ENCODE measurements around the gene DCLK1. TPM values are rescaled to one million over a fixed set of nuclear protein-coding genes. Genes with fewer than 3 reads are reported as not detected.

The DCLK1 gene
- total RNA-seq, result not detected in 2 replicates

GRCh38 chr13:36131222-36131930 lies at the start of gene DCLK1:
DCLK1 (minus strand) TSS chr13:36131382.
- intact Hi-C loops (cut with micrococcal nuclease), result no loop called here

DNA sequence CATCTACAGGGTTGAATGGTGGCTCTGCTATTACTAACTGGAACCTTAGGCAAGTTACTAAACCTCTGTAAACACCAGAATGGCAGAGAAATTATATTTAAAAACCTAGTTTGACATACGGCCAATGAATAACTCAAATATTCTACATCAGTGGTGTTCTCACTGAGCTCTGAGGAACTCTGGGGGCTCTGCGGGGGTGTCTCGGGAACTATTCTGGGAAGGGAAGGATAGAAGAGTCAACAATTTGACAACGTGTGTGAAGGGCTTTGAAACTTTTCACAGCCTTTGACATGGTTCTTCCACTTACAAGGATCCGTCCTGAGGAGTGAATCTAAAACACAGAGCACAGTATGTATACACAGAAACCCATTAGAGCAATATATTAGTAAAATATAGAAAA lies 44.4 kb upstream of the DCLK1 start:
- intact Hi-C loops (cut with micrococcal nuclease), result no loop called here

DNA sequence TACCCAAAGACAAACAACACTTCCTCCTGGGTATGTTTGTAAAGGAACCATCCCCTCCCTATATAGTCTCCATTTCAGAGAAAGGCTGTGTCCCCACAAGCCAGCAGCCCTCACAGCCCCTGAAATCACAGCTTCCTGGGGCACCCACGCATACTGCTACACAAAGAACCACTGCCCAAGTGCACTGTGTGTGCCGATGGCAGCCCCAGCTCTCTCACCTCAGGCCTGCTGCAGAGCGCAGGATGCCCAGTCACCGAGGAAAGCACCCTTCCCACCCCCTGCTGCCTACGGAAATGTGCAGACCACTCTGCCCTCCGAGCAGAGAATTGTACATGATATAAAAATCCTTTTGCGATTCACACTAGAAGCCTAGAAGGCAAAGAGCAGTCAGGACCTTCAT lies 43.7 kb upstream of the DCLK1 start:
- intact Hi-C loops (cut with micrococcal nuclease), result no loop called here

DNA sequence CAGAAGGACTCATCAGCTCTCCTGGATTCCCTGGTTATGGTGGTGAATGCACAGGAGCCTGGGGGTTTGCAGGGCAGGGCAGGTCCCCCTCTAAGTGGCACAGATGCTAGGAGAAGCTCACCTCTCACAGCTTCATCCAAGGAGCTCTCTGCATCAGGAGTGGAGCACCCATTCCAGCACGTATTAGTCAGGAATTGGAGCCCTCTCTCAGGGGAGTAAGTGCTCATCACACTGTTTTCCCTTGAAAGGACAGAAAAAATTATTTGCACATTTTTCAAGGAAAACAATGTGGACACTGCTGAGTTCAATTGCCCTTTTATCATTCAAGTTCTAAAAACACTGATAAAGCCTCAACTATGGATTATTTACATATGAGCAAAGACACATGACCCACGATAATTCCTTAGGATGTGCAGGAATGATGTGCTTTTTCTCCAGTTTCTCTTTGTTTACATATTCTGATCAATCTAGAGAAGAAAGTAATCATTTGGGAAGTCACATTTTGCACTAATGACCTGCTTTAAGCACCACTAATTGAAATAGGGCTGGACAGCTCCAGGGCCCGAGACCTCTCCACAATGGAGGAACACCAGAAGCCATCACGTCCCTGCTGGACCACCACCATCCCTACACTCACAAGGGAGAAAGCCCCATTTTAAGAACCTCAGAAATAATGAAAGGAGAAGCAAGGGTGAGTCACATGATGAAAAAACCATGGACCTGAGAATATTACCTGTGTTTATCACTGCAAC lies 42.6 kb upstream of the DCLK1 start:
- intact Hi-C loops (cut with micrococcal nuclease), result no loop called here

DNA sequence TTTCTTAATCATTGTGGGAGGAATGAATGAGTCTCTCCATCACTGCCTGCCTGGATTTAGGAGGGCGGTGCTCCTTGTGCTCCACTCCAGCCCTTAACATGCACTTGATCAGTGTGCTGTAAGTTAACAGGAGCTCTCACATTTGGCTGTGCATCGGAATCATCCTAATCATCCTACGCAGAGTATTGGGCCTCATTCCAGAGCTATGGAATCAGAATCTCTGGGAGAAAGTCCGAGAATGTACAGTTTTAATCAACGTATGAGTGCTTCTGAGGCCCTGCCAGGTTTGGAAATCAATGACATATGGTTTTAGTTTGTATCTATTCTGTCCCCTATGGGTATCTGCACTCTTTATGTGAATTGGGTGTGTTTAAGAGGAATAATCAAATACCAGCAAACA lies 34.9 kb upstream of the DCLK1 start:
- intact Hi-C loops (cut with micrococcal nuclease), result no loop called here

- intact Hi-C loops (cut with micrococcal nuclease), result no loop called here
These were observed 32.7 kb upstream of the DCLK1 start for GRCh38 chr13:36163809-36164308.

GRCh38 chr13:36163286-36163685 lies 32.1 kb upstream of the DCLK1 start:
- intact Hi-C loops (cut with micrococcal nuclease), result no loop called here

- intact Hi-C loops (cut with micrococcal nuclease), result no loop called here
These were observed 29.1 kb upstream of the DCLK1 start for GRCh38 chr13:36160297-36160696.

GRCh38 chr13:36158611-36159010 lies 27.4 kb upstream of the DCLK1 start:
- intact Hi-C loops (cut with micrococcal nuclease), result no loop called here

DNA sequence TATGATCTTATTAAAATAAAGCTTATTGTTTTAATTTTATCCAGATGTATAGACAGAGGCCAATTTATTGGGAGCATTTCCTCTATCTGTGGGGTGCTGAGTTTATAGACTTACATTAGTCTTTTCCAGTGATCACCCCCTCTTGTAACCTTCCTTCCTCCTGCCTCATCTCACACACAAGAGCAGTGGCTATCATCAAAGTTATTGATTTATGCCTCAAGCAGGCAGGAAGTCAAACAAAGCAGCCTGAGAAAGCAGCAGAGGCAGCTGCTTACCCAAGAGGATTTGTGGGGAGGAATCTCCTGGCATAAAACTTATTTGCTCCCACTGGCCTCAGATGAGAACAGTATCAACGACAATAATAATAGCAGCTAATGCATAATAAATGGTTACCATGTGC lies 26.3 kb upstream of the DCLK1 start:
- intact Hi-C loops (cut with micrococcal nuclease), result no loop called here

DNA sequence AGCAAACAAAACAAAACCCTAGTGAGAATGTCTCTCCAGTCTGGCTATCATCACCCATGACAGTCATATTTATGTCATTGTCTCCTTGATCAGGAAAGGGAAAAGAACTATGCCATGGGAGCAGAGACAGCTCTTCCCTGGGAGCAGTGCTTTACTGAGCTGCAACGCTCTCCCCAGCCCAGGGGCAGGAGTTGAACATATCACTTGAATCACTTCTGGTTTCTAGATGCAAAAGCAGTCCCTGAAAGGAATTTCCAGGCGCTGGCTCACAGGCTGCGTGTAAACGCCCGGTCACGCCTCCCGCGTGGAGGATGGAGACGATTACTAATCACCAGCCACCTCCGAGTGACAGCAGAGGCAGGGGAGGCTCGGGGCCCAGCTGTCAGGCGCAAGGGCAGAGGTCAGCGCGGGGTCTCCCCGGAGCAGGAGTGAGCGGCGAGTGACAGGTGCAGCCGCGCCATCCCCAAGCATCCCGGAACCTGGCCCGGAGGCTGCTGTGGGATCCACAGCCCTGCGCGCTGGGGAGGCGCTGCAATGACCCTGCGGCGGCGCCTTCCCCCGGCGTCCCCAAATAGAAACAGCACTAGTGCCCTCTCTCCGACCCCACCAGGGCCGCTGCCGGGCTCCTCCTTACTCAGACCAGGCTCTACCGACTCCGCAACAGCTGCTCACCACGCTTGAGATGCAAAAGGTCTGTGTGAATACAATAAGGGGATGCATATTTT lies 23.5 kb upstream of the DCLK1 start:
- intact Hi-C loops (cut with micrococcal nuclease), result no loop called here

- intact Hi-C loops (cut with micrococcal nuclease), result no loop called here
These were observed 20.4 kb upstream of the DCLK1 start for GRCh38 chr13:36151591-36151990.

DNA sequence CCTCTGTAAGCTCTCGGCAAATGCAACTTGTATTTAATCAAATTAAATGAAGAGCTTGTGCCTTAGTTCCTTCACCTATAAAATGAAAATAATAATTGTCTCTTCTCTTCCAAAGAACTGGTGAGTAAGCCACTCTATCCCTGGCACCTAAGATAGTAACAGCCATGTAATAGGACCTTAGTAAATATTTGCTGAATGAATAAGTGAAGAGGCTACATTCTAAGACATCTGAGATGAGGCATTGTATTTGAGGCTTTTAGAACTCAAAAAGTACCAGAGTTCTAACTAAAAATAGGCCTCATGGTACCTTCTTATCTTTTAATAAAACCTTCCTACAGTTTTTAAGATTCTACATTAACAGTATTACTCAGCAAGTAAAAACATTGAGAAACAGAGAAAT lies 17.3 kb upstream of the DCLK1 start:
- intact Hi-C loops (cut with micrococcal nuclease), result no loop called here

DNA sequence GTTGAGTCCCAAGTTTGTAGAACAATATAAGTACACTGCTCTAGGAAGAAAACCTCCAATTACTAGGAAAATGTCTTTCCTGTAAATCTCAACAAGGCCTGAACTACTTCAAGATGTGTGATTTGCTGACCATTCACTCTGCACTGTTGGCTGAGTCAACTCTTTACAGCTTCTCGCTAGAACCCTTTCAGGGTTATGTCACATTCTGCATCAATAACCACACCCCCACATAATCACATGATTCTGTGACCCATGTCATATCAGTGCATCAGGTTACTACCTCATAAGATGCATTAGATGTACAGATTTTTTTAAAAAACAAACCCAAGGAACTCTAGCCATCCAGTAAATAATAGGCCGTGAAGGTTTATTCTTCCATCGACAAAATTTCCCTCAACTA lies 16.1 kb upstream of the DCLK1 start:
- intact Hi-C loops (cut with micrococcal nuclease), result no loop called here

DNA sequence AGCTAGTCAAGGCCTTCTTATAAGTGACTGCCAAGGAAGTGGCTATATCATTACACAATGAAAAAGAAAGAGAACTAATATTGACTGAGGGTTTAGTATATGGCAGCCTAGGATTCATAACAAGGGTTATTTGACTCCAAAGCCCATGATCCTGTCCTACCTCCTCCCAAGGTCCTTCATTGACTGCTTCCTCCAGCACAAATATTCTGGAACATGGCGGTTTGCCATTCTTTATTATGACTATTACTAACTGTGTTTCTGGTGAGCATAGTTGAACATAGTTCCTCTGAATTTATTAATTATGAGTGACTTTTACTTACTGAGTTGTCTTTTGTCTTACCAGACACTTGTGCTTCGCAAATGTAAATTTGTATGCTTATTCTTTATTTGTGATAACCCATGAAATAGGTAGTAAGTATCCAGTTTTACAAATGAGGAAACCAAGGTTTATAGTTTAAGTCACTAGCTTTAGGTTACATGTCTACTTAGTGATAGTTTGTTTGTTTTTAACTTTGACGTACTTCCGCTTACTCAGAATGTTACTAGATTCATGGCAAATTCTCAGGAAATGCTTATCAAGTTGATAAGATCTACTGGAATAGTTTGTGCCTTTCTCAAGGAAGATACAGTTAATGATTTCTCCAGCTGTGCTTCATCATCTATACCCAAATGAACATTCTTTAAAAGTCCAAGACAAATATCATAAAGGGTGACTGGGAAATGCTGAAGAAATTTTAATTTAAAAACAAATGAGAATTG lies 15.5 kb upstream of the DCLK1 start:
- intact Hi-C loops (cut with micrococcal nuclease), result no loop called here

DNA sequence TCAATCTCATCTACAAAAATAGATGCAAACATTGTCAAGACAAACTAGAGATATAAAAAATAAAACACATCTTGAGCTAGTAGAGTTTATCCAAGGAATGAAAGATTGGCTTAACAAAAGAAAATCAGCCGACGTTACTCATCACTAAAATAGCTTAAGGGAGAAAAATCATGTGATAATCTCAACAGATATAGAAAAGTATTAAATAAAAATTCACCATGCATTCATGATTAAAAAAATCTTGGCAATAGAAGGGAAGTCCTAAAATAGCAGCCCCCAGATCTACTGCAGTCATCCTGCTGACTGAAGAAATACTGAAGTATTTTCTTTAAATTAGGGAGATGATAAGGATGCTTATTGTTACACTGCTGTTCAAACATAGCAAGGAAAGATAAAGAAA lies 12.6 kb upstream of the DCLK1 start:
- intact Hi-C loops (cut with micrococcal nuclease), result no loop called here

GRCh38 chr13:36142735-36143134 lies 11.6 kb upstream of the DCLK1 start:
- intact Hi-C loops (cut with micrococcal nuclease), result no loop called here

DNA sequence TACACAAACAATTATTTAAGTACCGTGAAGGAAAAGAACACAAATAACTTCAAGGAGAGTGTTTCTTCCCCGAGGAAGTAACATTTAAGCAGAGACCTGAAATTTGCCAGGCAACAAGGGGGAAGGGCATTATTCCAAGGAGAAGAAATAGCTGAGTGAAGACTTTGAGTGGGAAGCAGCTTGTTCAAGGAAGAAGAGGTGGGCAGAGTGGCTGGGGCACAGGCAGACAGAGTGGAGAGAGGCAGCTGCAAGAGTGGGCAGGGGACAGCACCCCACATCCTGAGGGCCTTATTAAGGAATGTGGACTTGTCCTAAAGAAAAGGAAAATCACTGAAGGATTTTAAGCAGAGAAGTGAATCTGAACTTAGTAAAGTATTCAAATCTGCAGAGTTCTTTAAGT lies 4.7 kb upstream of the DCLK1 start:
- intact Hi-C loops (cut with micrococcal nuclease), result no loop called here

GRCh38 chr13:36134632-36135031 lies 3.5 kb upstream of the DCLK1 start:
- intact Hi-C loops (cut with micrococcal nuclease), result no loop called here

- intact Hi-C loops (cut with micrococcal nuclease), result no loop called here
These were observed 2.9 kb upstream of the DCLK1 start for GRCh38 chr13:36133950-36134626.

GRCh38 chr13:36132376-36132775 lies 1.2 kb upstream of the DCLK1 start:
- intact Hi-C loops (cut with micrococcal nuclease), result no loop called here
